ENCODE results near the gene AGAP3. TPM values are rescaled to one million over a fixed set of nuclear protein-coding genes. Genes with fewer than 3 reads are reported as not detected.

AGAP3 gene
- total and polyA plus RNA-seq, 2 donors (not counting 1 experiment from before 2014, with no cell fraction given), result 21.1 to 22.3 TPM

GRCh38 chr7:151174246-151175046 is 88.2 kb downstream of the AGAP3 start:
- intact Hi-C loops (cut with micrococcal nuclease), result no loop called here
- Histone ChIP-seq H3K9me3 (ENCODE audit: control extremely low read depth in 1 of 3, control insufficient read depth in 2 of 3, insufficient read depth in 1 of 3, low read length in 2 of 3) (peaks cover 0 to 27% (median 0%) of the 10 kb centered on the region in 3 donors), H3K36me3 (replicated peaks in 1 of 2; ENCODE audit: control extremely low read depth in 1 of 2, control insufficient read depth in 1 of 2, extremely low read depth in 1 of 2, insufficient read depth in 2 of 2, low read length in 1 of 2) (no peaks in the 10 kb centered on the region), H3K4me3 (ENCODE audit: control extremely low read depth in 1 of 5, extremely low read depth in 1 of 5, insufficient read depth in 1 of 5, low read depth in 2 of 5, low read length in 4 of 5) (no peak overlapping the region), H3K4me2 (replicated peaks; ENCODE audit: low read depth, low read length, poor library complexity, severe bottlenecking) (no peak overlapping the region), H3K79me2 (ENCODE audit: control insufficient read depth, insufficient read depth, low read length) (no peaks in the 10 kb centered on the region), H3K27me3 (replicated peaks in 1 of 4; ENCODE audit: control extremely low read depth in 1 of 4, control insufficient read depth in 3 of 4, insufficient read depth in 4 of 4, low read length in 3 of 4) (peaks cover 0 to 34% (median 12%) of the 10 kb centered on the region in 4 experiments), H3K4me1 (ENCODE audit: control insufficient read depth in 2 of 2, insufficient read depth in 2 of 2, low read length in 2 of 2) (no peaks in the 10 kb centered on the region), H4K20me1 (ENCODE audit: control insufficient read depth, insufficient read depth, low read length, poor library complexity, severe bottlenecking) (no peaks in the 10 kb centered on the region), H3K27ac (ENCODE audit: low read length in 2 of 2) (no peak overlapping the region), H2AFZ (ENCODE audit: insufficient read depth, low read depth, low read length, poor library complexity, severe bottlenecking) (no peak overlapping the region), H3K9ac (ENCODE audit: low read length) (no peak overlapping the region)
- ChIA-PET POLR2A (no interaction called here), CTCF (interaction anchor here (0.9 to 1.3 kb wide), 2 partner anchors 8 to 127 kb away, joined by 3 read pairs; no protein-coding TSS in a partner anchor)
- ATAC-seq (ENCODE audit: low read depth) (peak; percentile 32), DNase-seq (peak; percentile 60)
- Mint-ChIP-seq H3K4me3 (no peak overlapping the region), H3K27ac (no peak overlapping the region), H3K9me3 (ENCODE audit: insufficient read depth) (no peaks in the 10 kb centered on the region), H3K4me1 (peaks cover 6% of the 10 kb centered on the region), H3K27me3 (peaks cover 48% of the 10 kb centered on the region)
- TF ChIP-seq CTCF (IDR thresholded peaks at IDR 0.05) (no peak), EZH2 (IDR thresholded peaks at IDR 0.05; ENCODE audit: borderline replicate concordance, insufficient read depth, low read depth, low read length, poor library complexity, severe bottlenecking) (no peak)
- 67% methylated on average over 76 of the region's 77 CpGs for WGBS (ENCODE audit: insufficient coverage)
